DMS 273 treated with DMSO at 0.1 percent for 48 hours (cell line): ENCODE results near the gene CHDH.

Experiments
- DNase-seq: peaks from one replicate; lab custom pipeline; 2025; lab: John Stamatoyannopoulos, UW

Gene CHDH

GRCh38 chr3:53823956-53824657 is 22.1 kb downstream of the CHDH start:
- no peak for DNase-seq

GRCh38 chr3:53823026-53823955 is 22.9 kb downstream of the CHDH start:
- DNase-seq = no peak

DNA sequence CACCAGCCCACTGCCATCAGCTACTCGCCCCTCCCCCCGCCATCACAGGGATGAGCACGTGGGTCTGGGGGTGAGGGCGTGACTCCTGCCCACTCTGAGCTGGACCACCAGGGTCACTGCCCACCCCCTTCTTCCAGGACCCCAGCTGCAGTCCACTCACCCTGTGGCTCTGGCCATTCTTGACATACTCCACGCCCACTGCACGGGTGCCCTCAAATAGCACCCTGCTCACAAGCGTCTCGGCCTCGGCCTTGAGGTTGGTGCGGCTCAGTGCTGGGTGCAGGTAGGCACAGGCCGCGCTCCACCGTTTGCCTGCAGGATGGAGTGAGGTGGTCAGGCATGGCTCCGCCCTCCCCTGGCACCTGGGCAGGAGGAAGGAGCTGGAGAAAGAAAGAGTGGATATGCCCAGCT is 23.9 kb downstream of the CHDH start:
- DNase-seq = no peak

DNA sequence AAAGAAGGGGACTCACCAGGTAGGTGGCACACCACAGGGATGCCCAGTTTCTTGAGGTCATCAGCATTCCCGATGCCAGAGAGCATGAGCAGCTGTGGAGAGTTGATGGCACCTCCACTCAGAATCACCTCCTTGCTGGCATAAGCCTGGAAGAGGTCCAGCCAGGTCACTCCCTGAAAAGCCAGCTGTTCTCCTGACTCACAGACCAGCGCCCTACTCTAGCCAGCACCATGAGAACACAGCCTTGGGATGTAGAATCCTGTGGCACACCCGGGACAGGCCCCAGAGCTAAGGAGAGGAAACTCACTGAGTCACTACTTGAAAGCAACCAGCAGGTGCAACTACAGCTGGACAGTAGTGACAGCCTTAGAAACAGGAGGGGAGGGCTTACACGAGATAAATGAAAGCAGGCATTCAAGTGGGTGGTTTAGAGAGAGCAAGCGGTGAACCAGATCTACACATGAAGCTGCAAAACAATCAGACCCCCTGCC is 24.5 kb downstream of the CHDH start:
- no peak for DNase-seq

GRCh38 chr3:53820756-53821580 is 25.3 kb downstream of the CHDH start:
- DNase-seq = no peak

DNA sequence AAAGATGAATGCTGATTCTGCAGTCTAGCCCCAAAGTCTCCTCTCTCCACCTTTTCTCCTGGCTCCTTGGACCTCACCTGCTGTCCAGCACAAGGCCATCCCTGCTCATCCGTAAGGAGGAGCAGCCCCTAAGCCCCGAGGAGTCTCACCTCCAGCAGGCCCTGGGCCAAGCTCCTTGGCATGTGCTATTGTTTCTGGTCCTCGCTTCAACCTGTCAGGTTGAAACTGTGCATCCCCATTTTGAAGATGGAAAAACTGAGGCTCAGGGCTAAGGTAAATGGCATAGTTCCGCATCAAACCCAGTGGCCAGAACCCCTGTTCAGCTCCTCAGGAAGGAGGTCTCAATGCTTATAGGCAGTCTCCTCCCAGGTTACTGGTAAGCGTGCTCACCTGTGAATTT is 26.1 kb downstream of the CHDH start:
- DNase-seq = no peak

GRCh38 chr3:53819163-53819868 is 26.9 kb downstream of the CHDH start:
- DNase-seq = no peak

- no peak for DNase-seq
Measured at GRCh38 chr3:53818221-53819162, 27.7 kb downstream of the CHDH start.

DNA sequence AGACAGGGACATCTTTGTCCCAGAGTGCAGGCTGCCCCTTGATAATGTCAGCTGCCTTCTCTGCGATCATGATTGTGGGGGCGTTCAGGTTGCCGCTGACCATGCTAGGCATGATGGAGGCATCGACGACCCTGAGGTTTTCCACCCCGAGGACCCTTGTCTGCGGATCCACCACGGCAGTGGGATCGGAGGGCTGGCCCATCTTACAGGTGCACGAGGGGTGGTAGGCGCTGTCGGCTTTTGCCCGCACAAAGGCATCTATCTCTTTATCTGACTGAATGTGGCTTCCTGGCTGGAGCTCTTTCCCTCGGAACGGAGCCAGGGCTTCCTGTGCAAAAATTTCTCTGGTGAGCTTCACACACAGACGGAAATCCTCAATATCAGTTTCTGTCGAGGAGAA is 28.4 kb downstream of the CHDH start:
- DNase-seq = no peak

GRCh38 chr3:53817211-53817610 is 29.0 kb downstream of the CHDH start:
- no peak for DNase-seq

GRCh38 chr3:53816425-53816824 is 29.8 kb downstream of the CHDH start:
- DNase-seq = no peak

DNA sequence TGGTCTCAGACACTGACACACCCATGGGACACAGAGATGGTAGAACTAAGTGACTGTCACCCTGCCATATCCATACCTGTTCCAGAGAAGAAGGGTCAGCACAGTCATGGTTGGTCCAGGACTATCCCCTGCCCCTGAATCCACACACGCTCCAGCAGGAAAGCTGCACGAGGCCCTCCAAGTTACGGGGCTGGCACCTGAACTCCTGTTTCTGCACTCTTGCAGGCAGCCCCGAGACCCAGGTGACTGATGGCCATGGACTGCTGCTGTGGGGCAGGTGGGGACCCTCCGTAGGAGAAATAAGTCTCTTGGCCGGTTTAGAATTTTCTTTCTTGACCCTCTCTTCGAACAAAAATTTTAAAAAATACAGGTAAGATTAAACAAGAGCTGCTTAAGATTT is 30.6 kb downstream of the CHDH start:
- DNase-seq = no peak

GRCh38 chr3:53815067-53815466 is 31.2 kb downstream of the CHDH start:
- no peak for DNase-seq

GRCh38 chr3:53813876-53814275 is 32.3 kb downstream of the CHDH start:
- DNase-seq = no peak

DNA sequence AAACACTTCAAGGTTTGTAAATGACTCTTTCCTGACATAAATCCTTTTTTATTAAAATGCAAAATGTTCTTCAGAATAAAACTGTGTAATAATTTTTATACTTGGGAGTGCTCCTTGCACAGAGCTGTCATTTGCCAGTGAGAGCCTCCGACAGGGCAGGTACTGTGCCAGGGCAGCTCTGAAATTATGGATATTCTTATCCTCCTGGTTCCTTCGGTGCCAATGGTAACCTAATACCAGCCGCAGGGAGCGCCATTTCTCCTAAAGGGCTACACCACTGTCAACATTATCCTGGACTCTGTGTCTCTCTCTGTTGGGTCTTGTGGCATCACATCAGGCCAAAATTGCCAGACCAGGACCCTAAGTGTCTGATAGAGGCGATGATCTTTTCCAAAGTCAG is 33.0 kb downstream of the CHDH start:
- DNase-seq = no peak

DNA sequence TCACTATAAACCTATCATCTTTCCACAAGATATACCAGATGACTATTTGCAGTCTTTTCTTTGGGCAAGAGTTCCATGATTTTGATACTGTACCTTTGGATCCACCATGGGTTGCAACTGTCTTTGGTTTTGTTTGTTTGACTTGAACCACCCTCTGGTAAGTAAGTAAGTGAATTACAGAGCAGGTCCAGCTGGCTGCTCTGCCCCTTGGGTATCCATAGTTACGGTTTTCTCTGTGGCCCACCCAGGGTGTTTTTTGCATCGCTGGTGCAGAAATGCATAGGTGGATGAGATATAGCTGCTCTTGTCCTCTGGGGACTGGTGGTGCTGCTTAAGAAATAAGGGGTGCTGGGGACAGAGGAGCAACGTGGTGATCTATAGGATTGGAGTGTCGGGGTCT is 33.8 kb downstream of the CHDH start:
- DNase-seq = no peak

- no peak for DNase-seq
Measured at GRCh38 chr3:53811143-53811927, 34.9 kb downstream of the CHDH start.

DNA sequence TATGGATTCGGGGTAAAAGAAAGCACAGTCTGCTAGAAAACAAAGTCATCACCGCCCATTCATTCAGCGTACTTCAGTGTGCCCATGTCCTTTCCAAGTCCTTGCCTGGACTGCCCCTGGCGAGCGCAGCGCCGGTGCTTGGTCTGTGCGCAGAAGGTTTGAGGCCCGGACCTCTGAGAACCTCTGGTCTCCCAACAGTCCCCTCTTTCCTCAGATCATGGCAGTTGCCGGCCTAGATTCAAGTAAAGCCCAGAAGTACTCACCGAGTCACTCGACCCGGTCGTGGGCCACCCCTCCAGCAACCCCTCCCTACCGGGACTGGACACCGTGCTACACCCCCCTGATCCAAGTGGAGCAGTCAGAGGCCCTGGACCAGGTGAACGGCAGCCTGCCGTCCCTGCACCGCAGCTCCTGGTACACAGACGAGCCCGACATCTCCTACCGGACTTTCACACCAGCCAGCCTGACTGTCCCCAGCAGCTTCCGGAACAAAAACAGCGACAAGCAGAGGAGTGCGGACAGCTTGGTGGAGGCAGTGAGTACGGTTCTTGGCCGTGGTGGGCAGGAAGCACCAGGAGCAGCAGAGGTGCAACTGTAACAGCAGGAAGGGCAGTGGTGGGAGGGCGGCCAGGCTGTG is 36.3 kb downstream of the CHDH start:
- DNase-seq = no peak

DNA sequence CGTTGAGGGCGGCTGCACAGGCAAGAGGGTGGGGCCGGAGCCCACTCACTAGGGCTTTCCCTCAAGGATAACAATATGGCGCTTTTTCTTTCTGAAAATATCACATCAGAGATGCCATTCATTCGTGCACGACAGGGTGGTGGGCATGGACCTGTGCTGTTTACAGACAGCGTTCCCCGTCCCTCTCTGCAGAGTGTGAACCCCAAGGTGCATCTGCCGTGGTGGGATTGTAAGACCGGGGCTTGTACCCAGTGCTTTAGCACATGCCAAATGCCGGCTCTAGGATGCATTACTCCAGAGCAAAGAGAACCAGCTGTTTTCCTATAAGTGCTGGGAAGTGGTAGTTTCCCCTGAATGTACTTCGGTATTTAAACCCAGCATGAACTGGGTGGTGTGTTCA is 37.0 kb downstream of the CHDH start:
- DNase-seq = no peak
